ENCODE data around the gene UGT1A6.

The UGT1A6 gene

DNA sequence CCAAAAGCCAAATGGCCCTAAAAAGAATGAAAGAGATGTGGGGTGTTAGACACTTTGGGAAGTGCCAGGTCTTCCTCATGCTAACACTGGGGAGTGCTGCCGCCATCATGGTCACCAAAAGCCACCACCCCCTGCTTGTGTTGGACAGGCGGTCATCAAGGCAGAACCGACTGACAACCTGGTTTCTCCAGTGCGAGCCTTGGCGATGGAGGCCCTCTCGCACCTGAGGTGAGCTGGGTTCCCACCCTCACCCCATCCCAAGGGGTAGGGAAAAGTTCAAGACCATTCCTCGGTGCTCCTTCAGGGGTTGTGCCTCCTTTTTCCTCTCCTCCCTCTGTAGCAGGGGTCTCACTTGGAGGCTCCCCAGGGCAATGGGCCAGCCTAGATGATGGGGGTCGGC, 119.0 kb downstream of the UGT1A6 start:
- no peaks in the 10 kb centered on the region for H3K36me3 Mint-ChIP-seq (ENCODE audit: low read depth)
- TF ChIP-seq, protein P1, sequence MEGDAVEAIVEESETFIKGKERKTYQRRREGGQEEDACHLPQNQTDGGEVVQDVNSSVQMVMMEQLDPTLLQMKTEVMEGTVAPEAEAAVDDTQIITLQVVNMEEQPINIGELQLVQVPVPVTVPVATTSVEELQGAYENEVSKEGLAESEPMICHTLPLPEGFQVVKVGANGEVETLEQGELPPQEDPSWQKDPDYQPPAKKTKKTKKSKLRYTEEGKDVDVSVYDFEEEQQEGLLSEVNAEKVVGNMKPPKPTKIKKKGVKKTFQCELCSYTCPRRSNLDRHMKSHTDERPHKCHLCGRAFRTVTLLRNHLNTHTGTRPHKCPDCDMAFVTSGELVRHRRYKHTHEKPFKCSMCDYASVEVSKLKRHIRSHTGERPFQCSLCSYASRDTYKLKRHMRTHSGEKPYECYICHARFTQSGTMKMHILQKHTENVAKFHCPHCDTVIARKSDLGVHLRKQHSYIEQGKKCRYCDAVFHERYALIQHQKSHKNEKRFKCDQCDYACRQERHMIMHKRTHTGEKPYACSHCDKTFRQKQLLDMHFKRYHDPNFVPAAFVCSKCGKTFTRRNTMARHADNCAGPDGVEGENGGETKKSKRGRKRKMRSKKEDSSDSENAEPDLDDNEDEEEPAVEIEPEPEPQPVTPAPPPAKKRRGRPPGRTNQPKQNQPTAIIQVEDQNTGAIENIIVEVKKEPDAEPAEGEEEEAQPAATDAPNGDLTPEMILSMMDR (IDR thresholded peaks at IDR 0.05; ENCODE audit: unreplicated experiment in 3 of 3), result no peak
- no peaks in the 10 kb centered on the region for H3K4me1 Mint-ChIP-seq
- no peaks in the 10 kb centered on the region for H3K9me3 Mint-ChIP-seq
- no peak overlapping the region for H3K27ac Mint-ChIP-seq
- peaks cover 25% of the 10 kb centered on the region for H3K27me3 Mint-ChIP-seq (ENCODE audit: low read depth)
- no peak overlapping the region for H3K4me3 Mint-ChIP-seq

DNA sequence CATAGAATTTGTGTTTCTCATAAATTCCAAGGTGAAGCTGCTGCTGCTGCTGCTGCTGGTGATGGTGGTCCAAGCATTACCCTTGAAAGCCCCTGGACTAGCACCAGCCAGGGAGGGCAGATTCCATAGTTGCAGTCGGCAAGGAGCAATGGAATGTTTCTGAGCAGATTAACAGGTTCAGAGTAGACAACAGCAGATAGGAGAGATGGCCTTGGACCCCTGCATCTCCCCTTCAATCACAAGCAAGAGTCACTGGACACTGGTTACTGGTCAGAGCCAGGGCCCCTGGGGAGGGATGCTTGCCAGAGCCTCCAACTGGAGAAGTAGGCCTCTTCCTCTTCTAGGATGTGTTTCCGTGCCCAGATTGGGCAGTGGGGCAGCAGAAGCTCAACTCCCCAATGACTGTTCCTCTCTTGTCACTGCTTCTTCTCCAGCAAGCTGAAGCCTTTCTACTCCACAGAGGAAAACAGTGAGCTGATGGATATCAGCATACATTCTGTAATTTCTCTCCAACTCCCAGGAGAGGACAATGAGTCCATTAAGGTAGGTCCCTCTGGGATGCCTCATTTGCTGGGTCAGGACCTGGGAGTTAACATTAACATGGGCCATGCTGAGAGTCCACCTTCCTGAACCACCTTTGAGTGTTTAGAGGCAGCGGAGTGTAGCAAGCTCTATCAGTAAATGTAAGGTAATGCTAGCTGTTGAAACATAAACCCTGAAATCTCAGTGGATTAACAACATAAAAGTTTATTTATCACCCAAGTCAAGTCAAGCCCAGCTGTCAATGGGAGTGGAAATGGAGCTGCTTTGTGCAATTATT, 120.8 kb downstream of the UGT1A6 start:
- no peak overlapping the region for H3K4me3 Mint-ChIP-seq
- H3K27ac Mint-ChIP-seq, result no peak overlapping the region
- H3K9me3 Mint-ChIP-seq, result no peaks in the 10 kb centered on the region
- TF ChIP-seq, protein P1 (IDR thresholded peaks at IDR 0.05; ENCODE audit: unreplicated experiment in 3 of 3), result no peak
- H3K4me1 Mint-ChIP-seq, result no peaks in the 10 kb centered on the region
- H3K36me3 Mint-ChIP-seq (ENCODE audit: low read depth), result no peaks in the 10 kb centered on the region
- H3K27me3 Mint-ChIP-seq (ENCODE audit: low read depth), result peaks cover 17% of the 10 kb centered on the region

DNA sequence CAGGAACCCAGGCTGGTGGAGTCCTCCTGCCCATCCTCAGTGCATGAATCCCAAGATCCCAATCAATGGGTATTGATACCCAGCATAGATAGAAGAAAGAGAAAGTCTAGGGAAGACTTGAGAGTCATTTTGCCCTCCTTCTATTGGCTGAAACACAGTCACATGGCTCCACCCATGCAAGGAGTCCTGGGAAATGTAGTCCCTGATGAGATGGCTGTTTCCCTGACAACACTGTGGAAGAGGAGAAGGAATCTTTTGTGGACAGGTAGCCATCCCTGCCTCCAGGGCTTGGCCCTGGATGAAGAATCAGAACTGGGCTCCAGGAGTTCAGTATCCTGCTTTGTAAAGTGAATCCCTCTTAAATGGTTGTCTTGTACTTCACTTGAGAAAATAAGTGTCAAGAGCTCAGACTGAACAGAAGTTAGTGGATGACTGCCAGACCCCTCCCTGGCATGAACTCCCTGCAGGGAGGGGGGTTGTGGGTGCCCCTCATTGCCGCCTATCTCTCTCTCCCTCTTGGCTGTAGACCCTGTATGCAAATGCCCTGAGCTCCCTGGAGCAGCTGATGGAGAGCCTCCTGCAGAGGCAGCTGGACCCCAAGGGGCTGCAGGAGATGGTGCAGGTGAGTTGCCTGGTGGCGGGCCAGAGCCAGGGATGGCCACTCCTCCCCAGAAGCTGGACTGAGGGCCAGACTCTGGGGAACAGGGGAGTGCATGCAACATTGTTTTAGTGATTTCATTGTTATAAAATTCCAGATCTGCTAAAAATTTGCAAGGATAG, 121.6 kb downstream of the UGT1A6 start:
- no peaks in the 10 kb centered on the region for H3K36me3 Mint-ChIP-seq (ENCODE audit: low read depth)
- TF ChIP-seq, protein P1 (IDR thresholded peaks at IDR 0.05; ENCODE audit: unreplicated experiment in 3 of 3), result no peak
- peaks cover 17% of the 10 kb centered on the region for H3K27me3 Mint-ChIP-seq (ENCODE audit: low read depth)
- H3K4me3 Mint-ChIP-seq, result no peak overlapping the region
- H3K4me1 Mint-ChIP-seq, result no peaks in the 10 kb centered on the region
- H3K9me3 Mint-ChIP-seq, result no peaks in the 10 kb centered on the region
- no peak overlapping the region for H3K27ac Mint-ChIP-seq

- H3K27ac Mint-ChIP-seq, result no peak overlapping the region
- H3K4me3 Mint-ChIP-seq, result no peak overlapping the region
- H3K36me3 Mint-ChIP-seq (ENCODE audit: low read depth), result no peaks in the 10 kb centered on the region
- no peaks in the 10 kb centered on the region for H3K4me1 Mint-ChIP-seq
- TF ChIP-seq, protein P1 (IDR thresholded peaks at IDR 0.05; ENCODE audit: unreplicated experiment in 3 of 3), result no peak
- H3K9me3 Mint-ChIP-seq, result no peaks in the 10 kb centered on the region
- peaks cover 9% of the 10 kb centered on the region for H3K27me3 Mint-ChIP-seq (ENCODE audit: low read depth)
Measured at GRCh38 chr2:233815861-233816260, 123.2 kb downstream of the UGT1A6 start.

- Mint-ChIP-seq H3K27me3 (ENCODE audit: low read depth) (peaks cover 9% of the 10 kb centered on the region), H3K4me1 (no peaks in the 10 kb centered on the region), H3K36me3 (ENCODE audit: low read depth) (no peaks in the 10 kb centered on the region), H3K4me3 (no peak overlapping the region), H3K27ac (peak overlapping the region in 1 of 3 experiments; percentile 59), H3K9me3 (no peaks in the 10 kb centered on the region)
- TF ChIP-seq, protein P1 (IDR thresholded peaks at IDR 0.05; ENCODE audit: unreplicated experiment in 3 of 3), result no peak
Measured at GRCh38 chr2:233816334-233816733, 123.6 kb downstream of the UGT1A6 start.
